H1 (cell line): Measurements from ENCODE around the gene POU2F2. TPM values are rescaled to one million over a fixed set of nuclear protein-coding genes. Genes with fewer than 3 reads are reported as not detected.
A peak's percentile ranks its signal among the peaks of the same experiment; 100 is the strongest.

Experiments
- CTCF ChIA-PET: fragments of 300-600 bp; sonication (Branson Sonifier 250); formaldehyde crosslinking; loops from one replicate; lab custom pipeline; 2021; ENCODE audit not compliant: partially characterized antibody; lab: Charles Lee
- POLR2A ChIA-PET: fragments of 300-600 bp; sonication (Branson Sonifier 250); formaldehyde crosslinking; loops from one replicate; lab custom pipeline; 2021; ENCODE audit warnings: inconsistent platforms; ENCODE audit not compliant: partially characterized antibody; lab: Charles Lee
- DNase-seq, 2 experiments: peaks; one replicate each; pipeline versions ENCODE4 v3.0.0 to v3.0.0-alpha.2; 2010 to 2022; ENCODE audit warnings: low spot score in 2 of 2, low read depth in 1 of 2, mixed read lengths in 1 of 2
- FAIRE-seq: peaks from 2 replicates; lab custom pipeline; 2011; peaks lifted over from hg19 to GRCh38; lab: Jason Lieb, UNC
- H2AFZ ChIP-seq: 2 replicates; pipeline ENCODE4 v1.8.1; 2012; ENCODE audit warnings: low read length, inconsistent platforms
- H2AK5ac ChIP-seq: 2 replicates; pipeline ENCODE4 v1.6.1; 2013; ENCODE audit warnings: low read depth, low read length
- H2BK120ac ChIP-seq: replicated peaks from 2 replicates; pipeline ENCODE3; 2013; ENCODE audit warnings: low read depth, low read length, inconsistent platforms
- H2BK12ac ChIP-seq: 2 replicates; pipeline ENCODE4 v1.6.1; 2013; ENCODE audit warnings: low read depth, low read length
- H2BK15ac ChIP-seq: 2 replicates; pipeline ENCODE4 v1.6.1; 2013; ENCODE audit warnings: low read length
- H2BK20ac ChIP-seq: 2 replicates; pipeline ENCODE4 v1.6.1; 2013; ENCODE audit warnings: low read length
- H2BK5ac ChIP-seq: 2 replicates; pipeline ENCODE4 v1.6.1; 2013; ENCODE audit warnings: low read depth, low read length
- H3K14ac ChIP-seq: 2 replicates; pipeline ENCODE4 v1.6.1; 2013; ENCODE audit warnings: inconsistent platforms; ENCODE audit not compliant: insufficient read length
- H3K18ac ChIP-seq: 2 replicates; pipeline ENCODE4 v1.6.1; 2013; ENCODE audit warnings: low read length; ENCODE audit errors: extremely low read depth
- H3K23ac ChIP-seq: 2 replicates; pipeline ENCODE4 v1.6.1; 2013; ENCODE audit warnings: inconsistent platforms; ENCODE audit not compliant: insufficient read length
- H3K23me2 ChIP-seq: 2 replicates; pipeline ENCODE4 v1.6.1; 2013; ENCODE audit warnings: low read depth, low read length
- H3K27ac ChIP-seq: 2 replicates; pipeline ENCODE4 v1.6.1; 2011; ENCODE audit warnings: low read depth, low read length, inconsistent platforms
- H3K27me3 ChIP-seq, 4 experiments: replicated peaks in 1 of 4; 1 replicate in 1 of 4; 2 replicates in 3 of 4; pipeline versions ENCODE4 v1.6.1 to v1.8.1; 2011 to 2013; ENCODE audit warnings: low read length in 3 of 4, mild to moderate bottlenecking in 3 of 4, inconsistent platforms in 2 of 4, mixed read lengths in 2 of 4, moderate library complexity in 1 of 4; ENCODE audit not compliant: control insufficient read depth in 3 of 4, insufficient read depth in 3 of 4; ENCODE audit errors: extremely low read depth in 1 of 4
- H3K36me3 ChIP-seq, 4 experiments: 2 replicates each; pipeline versions ENCODE4 v1.6.1 to v1.8.1; 2011 to 2013; ENCODE audit warnings: mild to moderate bottlenecking in 4 of 4, low read length in 3 of 4, moderate library complexity in 2 of 4, control low read depth in 1 of 4, inconsistent platforms in 1 of 4; ENCODE audit not compliant: insufficient read depth in 4 of 4, control insufficient read depth in 2 of 4
- H3K4ac ChIP-seq: replicated peaks from 2 replicates; pipeline ENCODE3; 2013; ENCODE audit warnings: low read length, low read depth, mixed read lengths, inconsistent platforms; ENCODE audit not compliant: insufficient read length
- H3K4me1 ChIP-seq, 4 experiments: replicated peaks in 1 of 4; 1 replicate in 1 of 4; 2 replicates in 3 of 4; pipeline versions ENCODE4 v1.6.1 to v1.8.1; 2011 to 2013; ENCODE audit warnings: low read length in 3 of 4, inconsistent platforms in 2 of 4, mixed read lengths in 1 of 4; ENCODE audit not compliant: insufficient read depth in 4 of 4, control insufficient read depth in 3 of 4
- H3K4me2 ChIP-seq, 2 experiments: 2 replicates each; pipeline versions ENCODE4 v1.6.1 to v1.8.1; 2011 to 2013; ENCODE audit warnings: low read depth in 2 of 2, low read length in 2 of 2, control low read depth in 1 of 2, inconsistent platforms in 1 of 2, mild to moderate bottlenecking in 1 of 2; ENCODE audit not compliant: insufficient read depth in 1 of 2
- H3K4me3 ChIP-seq, 4 experiments: fragments of 200-600, 300-600 bp in 1 of 4; sonication (generic), shearing (Covaris generic), sonication (Bioruptor Twin) in 1 of 4; 2 replicates each; pipeline versions ENCODE4 v1.5.1 to v1.8.1; 2011 to 2016; ENCODE audit warnings: low read length in 4 of 4, low read depth in 3 of 4, control low read depth in 2 of 4, inconsistent platforms in 2 of 4, mild to moderate bottlenecking in 2 of 4, mixed read lengths in 1 of 4, moderate library complexity in 1 of 4; ENCODE audit not compliant: insufficient read depth in 2 of 4; ENCODE audit errors: extremely low read depth in 1 of 4
- H3K56ac ChIP-seq: replicated peaks from 2 replicates; pipeline ENCODE3; 2013; ENCODE audit warnings: low read depth, mild to moderate bottlenecking, mixed read lengths, low read length, inconsistent platforms; ENCODE audit not compliant: insufficient read length
- H3K79me1 ChIP-seq: 2 replicates; pipeline ENCODE4 v1.6.1; 2013; ENCODE audit warnings: low read depth, low read length, control low read depth
- H3K79me2 ChIP-seq, 2 experiments: 2 replicates each; pipeline versions ENCODE4 v1.6.1 to v1.8.1; 2012 to 2013; ENCODE audit warnings: low read length in 2 of 2, mild to moderate bottlenecking in 2 of 2, inconsistent platforms in 1 of 2; ENCODE audit not compliant: insufficient read depth in 2 of 2, control insufficient read depth in 1 of 2
- H3K9ac ChIP-seq, 4 experiments: replicated peaks in 1 of 4; 1 replicate in 1 of 4; 2 replicates in 3 of 4; pipeline versions ENCODE4 v1.6.1 to v1.8.1; 2011 to 2013; ENCODE audit warnings: low read depth in 3 of 4, low read length in 3 of 4, control low read depth in 2 of 4, mild to moderate bottlenecking in 2 of 4, moderate library complexity in 2 of 4, inconsistent platforms in 1 of 4; ENCODE audit errors: extremely low read depth in 1 of 4
- H3K9me3 ChIP-seq, 2 experiments: 2 replicates each; pipeline versions ENCODE4 v1.6.1 to v1.8.1; 2012 to 2013; ENCODE audit warnings: mild to moderate bottlenecking in 2 of 2, moderate library complexity in 2 of 2, control low read depth in 1 of 2, inconsistent platforms in 1 of 2, low read depth in 1 of 2, low read length in 1 of 2, mixed read lengths in 1 of 2; ENCODE audit not compliant: insufficient read depth in 2 of 2
- H4K20me1 ChIP-seq, 2 experiments: replicated peaks in 1 of 2; 2 replicates each; pipeline versions ENCODE3 to v1.8.1; 2011 to 2013; ENCODE audit warnings: inconsistent platforms in 2 of 2, low read length in 2 of 2, mild to moderate bottlenecking in 1 of 2; ENCODE audit not compliant: insufficient read depth in 2 of 2, control insufficient read depth in 1 of 2
- H4K5ac ChIP-seq: 2 replicates; pipeline ENCODE4 v1.6.1; 2013; ENCODE audit warnings: low read length, low read depth, mixed read lengths, inconsistent platforms; ENCODE audit not compliant: insufficient read length
- H4K8ac ChIP-seq: 2 replicates; pipeline ENCODE4 v1.8.0; 2013; ENCODE audit warnings: mild to moderate bottlenecking, moderate library complexity, low read length, inconsistent platforms; ENCODE audit not compliant: insufficient read depth; ENCODE audit errors: extremely low read depth
- H4K91ac ChIP-seq: replicated peaks from 2 replicates; pipeline ENCODE3; 2013; ENCODE audit warnings: low read length, mixed read lengths, inconsistent platforms; ENCODE audit not compliant: insufficient read length
- BRCA1 ChIP-seq: IDR thresholded peaks from 2 replicates; pipeline ENCODE4 v1.6.1; 2012; ENCODE audit warnings: low read depth, low read length, improper control_type of control experiment
- RNF2 ChIP-seq: fragments of 200-900, 300-1000 bp; sonication (generic); IDR thresholded peaks from 2 replicates; pipeline ENCODE4 v1.7.1; 2016; ENCODE audit warnings: borderline replicate concordance, low read depth, mild to moderate bottlenecking, antibody characterized with exemption, low read length; ENCODE audit not compliant: poor library complexity, severe bottlenecking; ENCODE audit errors: missing control alignments
- SIN3A ChIP-seq, 2 experiments: IDR thresholded peaks in 1 of 2; conservative IDR thresholded peaks in 1 of 2; 2 replicates each; pipeline ENCODE4 v1.6.1; 2011 to 2012; ENCODE audit warnings: low read length in 2 of 2, improper control_type of control experiment in 1 of 2, low read depth in 1 of 2, mild to moderate bottlenecking in 1 of 2
- WGBS, 2 experiments: shearing (Covaris generic) in 1 of 2; methylation state at CpG; one replicate each; pipeline versions ENCODE4 v1.1.6 to v1.1.7; 2013 to 2015; ENCODE audit warnings: low lambda C conversion rate in 2 of 2, mixed read lengths in 2 of 2, inconsistent platforms in 1 of 2, low coverage in 1 of 2, missing lambda C conversion rate in 1 of 2; ENCODE audit not compliant: insufficient replicate concordance in 2 of 2, insufficient coverage in 1 of 2, insufficient read length in 1 of 2; ENCODE audit errors: extremely low coverage in 1 of 2, missing lambda C conversion rate in 1 of 2; 5-methylcytosine and 5-hydroxymethylcytosine counted together
- polyA plus RNA-seq, 7 experiments: library from polyadenylated mRNA; depleted of rRNA in 3 of 7; stranded (reverse) in 5 of 7; unstranded in 2 of 7; fragments of >200 nt in 5 of 7; fragments of 200-250 nt in 2 of 7; gene quantifications; 1 replicate in 5 of 7; 2 replicates in 1 of 7; 4 replicates in 1 of 7; pipeline versions ENCODE4 v1.2.1 to v1.2.3, GENCODE V29; 2011 to 2013; ENCODE audit warnings: missing spikeins in 2 of 7, mixed read lengths in 2 of 7
- total RNA-seq: library from RNA; stranded (reverse); fragmentation: NEBNext Ultra II Directional; extraction: Animal tissue kit (Norgen Biotek cat#: 25700); gene quantifications from 2 replicates; pipeline ENCODE4 v1.2.1, GENCODE V29; 2021

Gene POU2F2
- total and polyA plus RNA-seq, 2 of the 8 experiments (the other 6 are each of a cell fraction or from before 2014, with no cell fraction given), result 5.0 to 6.1 TPM

DNA sequence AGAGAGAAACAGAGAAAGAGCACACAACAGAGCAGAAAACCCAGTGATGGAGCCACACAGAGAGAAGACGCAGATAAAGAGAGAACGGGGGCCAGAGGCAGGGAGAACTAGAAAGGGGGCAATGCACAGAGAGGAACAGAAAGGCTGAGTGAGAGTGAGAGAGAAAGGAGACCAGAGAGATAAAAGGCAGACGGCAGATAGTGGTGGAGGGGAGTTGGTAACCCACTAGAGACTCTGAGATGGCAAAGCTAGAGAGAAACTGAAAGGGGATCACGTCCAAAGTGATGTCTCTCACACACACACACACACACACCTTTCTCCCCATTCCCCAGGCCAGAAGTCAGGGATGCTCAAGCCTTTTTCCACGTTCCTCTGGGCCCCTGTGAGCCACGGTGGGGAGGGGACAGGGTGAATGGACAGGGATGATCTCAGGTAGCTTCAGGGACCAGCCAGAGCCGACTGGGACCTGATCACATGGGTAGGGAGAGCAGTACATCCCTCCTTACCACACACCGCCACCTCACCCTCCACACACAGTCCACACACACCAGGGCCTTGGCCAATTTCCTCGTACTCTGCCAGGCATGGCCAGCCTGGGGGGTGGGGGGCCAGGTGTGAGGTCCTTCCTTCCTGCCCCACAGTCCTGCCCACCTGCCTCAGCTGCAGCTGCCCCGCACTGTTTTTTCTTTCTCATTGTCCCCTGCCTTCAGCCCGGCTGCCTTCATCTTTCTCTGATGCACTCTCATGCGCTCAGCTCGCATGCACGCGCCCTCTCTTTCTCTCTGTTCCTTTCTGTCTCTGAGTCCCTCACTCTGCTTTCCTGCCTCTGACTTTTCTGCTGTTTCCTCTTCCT, 22.5 kb upstream of the POU2F2 start:
- peak overlapping the region; percentile 52; the same call in 1 of the 2 replicates for H2BK12ac ChIP-seq
- H4K91ac ChIP-seq, result peak overlapping the region; percentile 18
- no peak overlapping the region for H4K5ac ChIP-seq
- H3K18ac ChIP-seq, result no peak overlapping the region; the same call in 1 of the 2 replicates
- H2AFZ ChIP-seq, result no peak overlapping the region
- POLR2A ChIA-PET, result interaction anchor here (1.7 to 2.0 kb wide), 3 partner anchors 12 to 22 kb away, joined by 4 to 6 read pairs (median 4); partner anchors contain the start of gene POU2F2
- CTCF ChIA-PET, result interaction anchor here (0.7 to 1.7 kb wide), 9 partner anchors 14 to 53 kb away, joined by 3 to 11 read pairs (median 4); partner anchors contain the start of gene POU2F2
- no peak overlapping the region for H3K14ac ChIP-seq
- no peak overlapping the region for H3K23ac ChIP-seq
- H3K4me3 ChIP-seq, result no peak overlapping the region; a peak in 1 of 8 replicates
- H3K27me3 ChIP-seq, result peaks cover 0 to 11% (median 7%) of the 10 kb centered on the region in 4 experiments; a peak in 4 of 7 replicates
- peak overlapping the region; percentile 65; the same call in 1 of the 2 replicates for H2AK5ac ChIP-seq
- FAIRE-seq (no peak), DNase-seq (no peak)
- H3K79me2 ChIP-seq, result no peaks in the 10 kb centered on the region
- H3K27ac ChIP-seq, result no peak overlapping the region
- no peak overlapping the region for H3K56ac ChIP-seq
- no peaks in the 10 kb centered on the region for H4K20me1 ChIP-seq
- no peak overlapping the region for H4K8ac ChIP-seq
- H3K4ac ChIP-seq, result no peak overlapping the region
- peak overlapping the region; percentile 95; the same call in 1 of the 2 replicates for H2BK20ac ChIP-seq
- H3K4me2 ChIP-seq, result peak overlapping the region in 1 of 2 experiments; percentile 36; a peak in 1 of 4 replicates
- H3K79me1 ChIP-seq, result no peaks in the 10 kb centered on the region
- no peaks in the 10 kb centered on the region; the same call in 1 of the 2 replicates for H3K23me2 ChIP-seq
- H3K36me3 ChIP-seq, result no peaks in the 10 kb centered on the region
- H2BK15ac ChIP-seq, result peak overlapping the region; percentile 29; the same call in 1 of the 2 replicates
- peaks cover 0 to 37% (median 21%) of the 10 kb centered on the region in 4 experiments; a peak in 6 of 7 replicates for H3K4me1 ChIP-seq
- H2BK120ac ChIP-seq, result no peak overlapping the region
- no peaks in the 10 kb centered on the region for H3K9me3 ChIP-seq
- H3K9ac ChIP-seq, result no peak overlapping the region
- WGBS, 2 experiments, result 83% methylated on average over 15 of the region's 15 CpGs; no CpG with 5 or more reads in 1 of the 2 experiments
- H2BK5ac ChIP-seq, result no peak overlapping the region
- TF ChIP-seq SIN3A (conservative IDR thresholded peaks at IDR 0.05 in 1 of 2, IDR thresholded peaks at IDR 0.05 in 1 of 2; ENCODE audit: low read depth in 1 of 2, low read length in 2 of 2) (no peak), RNF2 (no peak), BRCA1 (no peak)
